Neural cell (in vitro differentiated cells): ENCODE results near the gene SMC3. TPM values are rescaled to one million over a fixed set of nuclear protein-coding genes. Genes with fewer than 3 reads are reported as not detected.

Experiments used
- H2AFZ ChIP-seq: fragments of 200-600, 300-800 bp; sonication (generic), shearing (Covaris generic); 2 replicates; pipeline ENCODE4 v1.6.0; 2014; ENCODE audit warnings: low read depth, mild to moderate bottlenecking, antibody characterized with exemption, low read length, moderate library complexity
- H3F3A ChIP-seq: fragments of 200-600 bp; shearing (Covaris generic); 2 replicates; pipeline ENCODE4 v1.6.1; 2016; ENCODE audit warnings: mild to moderate bottlenecking, moderate library complexity, mixed read lengths, antibody characterized with exemption, low read length; ENCODE audit not compliant: insufficient read depth, poor library complexity, severe bottlenecking
- H3K27ac ChIP-seq: fragments of 200-600, 300-800 bp; sonication (generic), shearing (Covaris generic); 2 replicates; pipeline ENCODE4 v1.5.1; 2014; ENCODE audit warnings: mild to moderate bottlenecking, low read length, moderate library complexity
- H3K27me3 ChIP-seq: fragments of 300-800, 200-600 bp; sonication (generic), shearing (Covaris generic); 2 replicates; pipeline ENCODE4 v1.6.0; 2014; ENCODE audit warnings: mild to moderate bottlenecking, low read depth, low read length, moderate library complexity; ENCODE audit not compliant: insufficient read depth
- H3K36me3 ChIP-seq: fragments of 300-800, 200-600 bp; sonication (generic), shearing (Covaris generic); 2 replicates; pipeline ENCODE4 v1.5.1; 2014; ENCODE audit warnings: mild to moderate bottlenecking, antibody characterized with exemption, low read length, moderate library complexity; ENCODE audit not compliant: insufficient read depth
- H3K4me2 ChIP-seq: fragments of 300-800, 200-600 bp; sonication (generic), shearing (Covaris generic); 2 replicates; pipeline ENCODE4 v1.6.0; 2014; ENCODE audit warnings: mild to moderate bottlenecking, low read length
- H3K4me3 ChIP-seq: fragments of 300-800, 200-600 bp; sonication (generic), shearing (Covaris generic); 2 replicates; pipeline ENCODE4 v1.5.1; 2014; ENCODE audit warnings: mild to moderate bottlenecking, low read length, moderate library complexity
- H3K79me2 ChIP-seq: fragments of 200-600 bp; shearing (Covaris generic); replicated peaks from 2 replicates; pipeline ENCODE4 v1.6.0; 2014; ENCODE audit warnings: mild to moderate bottlenecking, low read length, moderate library complexity; ENCODE audit not compliant: insufficient read depth
- H3K9ac ChIP-seq: fragments of 300-800, 200-600 bp; sonication (generic), shearing (Covaris generic); 2 replicates; pipeline ENCODE4 v1.6.1; 2016; ENCODE audit warnings: mild to moderate bottlenecking, low read length, mixed read lengths
- H3K9me2 ChIP-seq: fragments of 200-600 bp; shearing (Covaris generic); 2 replicates; pipeline ENCODE4 v1.6.1; 2016; ENCODE audit warnings: mild to moderate bottlenecking, low read length, mixed read lengths; ENCODE audit not compliant: insufficient read depth
- H3K9me3 ChIP-seq: fragments of 200-600, 300-800 bp; sonication (generic), shearing (Covaris generic); 2 replicates; pipeline ENCODE4 v1.6.1; 2016; ENCODE audit warnings: mild to moderate bottlenecking, mixed run types, low read length, moderate library complexity, mixed read lengths
- H4K20me1 ChIP-seq: fragments of 200-600 bp; shearing (Covaris generic); 2 replicates; pipeline ENCODE4 v1.6.1; 2016; ENCODE audit warnings: mild to moderate bottlenecking, mixed run types; ENCODE audit not compliant: insufficient read depth
- EP300 ChIP-seq: fragments of 450-650 bp; conservative IDR thresholded peaks from 2 replicates; pipeline ENCODE4 v1.6.1; 2014; ENCODE audit warnings: antibody characterized with exemption, mild to moderate bottlenecking, moderate library complexity; ENCODE audit not compliant: poor library complexity, severe bottlenecking
- EZH2 ChIP-seq: fragments of 200-600, 300-800 bp; shearing (Covaris generic), sonication (generic); IDR thresholded peaks from 2 replicates; pipeline ENCODE4 v1.6.1; 2014; ENCODE audit warnings: antibody characterized with exemption, low read length, borderline replicate concordance, mild to moderate bottlenecking; ENCODE audit not compliant: insufficient read depth, poor library complexity, severe bottlenecking
- MXI1 ChIP-seq: fragments of 450-650 bp; conservative IDR thresholded peaks from 2 replicates; pipeline ENCODE4 v1.6.1; 2014; ENCODE audit warnings: antibody characterized with exemption, mild to moderate bottlenecking; ENCODE audit not compliant: poor library complexity, severe bottlenecking
- POLR2AphosphoS5 ChIP-seq: IDR thresholded peaks from 2 replicates; pipeline ENCODE4 v1.6.1; 2012
- RAD21 ChIP-seq: fragments of 450-650 bp; conservative IDR thresholded peaks from 2 replicates; pipeline ENCODE4 v1.6.1; 2014; ENCODE audit warnings: antibody characterized with exemption, mild to moderate bottlenecking, moderate library complexity
- REST ChIP-seq: IDR thresholded peaks from 2 replicates; pipeline ENCODE4 v1.6.1; 2012; ENCODE audit warnings: borderline replicate concordance
- SMC3 ChIP-seq: fragments of 450-650 bp; conservative IDR thresholded peaks from 2 replicates; pipeline ENCODE4 v1.6.1; 2014; ENCODE audit warnings: antibody characterized with exemption, mild to moderate bottlenecking, moderate library complexity; ENCODE audit not compliant: poor library complexity
- TAF1 ChIP-seq: IDR thresholded peaks from 2 replicates; pipeline ENCODE4 v1.6.1; 2012; ENCODE audit warnings: low read depth
- polyA plus RNA-seq: library from polyadenylated mRNA; depleted of rRNA; stranded (reverse); fragments of >200 nt; gene quantifications from 2 replicates; pipeline ENCODE4 v1.2.3, GENCODE V29; 2014
- TF ChIP-seq, protein P1 (sequence below): fragments of 450-650 bp; IDR thresholded peaks from 2 replicates; pipeline ENCODE4 v1.5.1; 2014; ENCODE audit warnings: antibody characterized with exemption, mild to moderate bottlenecking, moderate library complexity; ENCODE audit not compliant: poor library complexity, severe bottlenecking

Gene SMC3
- polyA plus RNA-seq, 1 donor from 2014 or later, result 67.7 TPM

DNA sequence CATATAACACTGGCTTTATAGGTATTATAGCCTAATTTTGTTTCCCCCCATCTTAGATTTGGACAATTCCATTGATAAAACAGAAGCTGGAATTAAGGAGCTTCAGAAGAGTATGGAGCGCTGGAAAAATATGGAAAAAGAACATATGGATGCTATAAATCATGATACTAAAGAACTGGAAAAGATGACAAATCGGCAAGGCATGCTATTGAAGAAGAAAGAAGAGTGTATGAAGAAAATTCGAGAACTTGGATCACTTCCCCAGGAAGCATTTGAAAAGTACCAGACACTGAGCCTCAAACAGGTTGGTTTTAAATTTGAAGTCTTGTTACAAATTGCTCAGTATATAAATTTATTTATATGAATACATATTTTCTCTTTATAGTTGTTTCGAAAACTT lies 34.1 kb downstream of the SMC3 start:
- TF ChIP-seq RAD21, result no peak
- TF ChIP-seq, protein P1, sequence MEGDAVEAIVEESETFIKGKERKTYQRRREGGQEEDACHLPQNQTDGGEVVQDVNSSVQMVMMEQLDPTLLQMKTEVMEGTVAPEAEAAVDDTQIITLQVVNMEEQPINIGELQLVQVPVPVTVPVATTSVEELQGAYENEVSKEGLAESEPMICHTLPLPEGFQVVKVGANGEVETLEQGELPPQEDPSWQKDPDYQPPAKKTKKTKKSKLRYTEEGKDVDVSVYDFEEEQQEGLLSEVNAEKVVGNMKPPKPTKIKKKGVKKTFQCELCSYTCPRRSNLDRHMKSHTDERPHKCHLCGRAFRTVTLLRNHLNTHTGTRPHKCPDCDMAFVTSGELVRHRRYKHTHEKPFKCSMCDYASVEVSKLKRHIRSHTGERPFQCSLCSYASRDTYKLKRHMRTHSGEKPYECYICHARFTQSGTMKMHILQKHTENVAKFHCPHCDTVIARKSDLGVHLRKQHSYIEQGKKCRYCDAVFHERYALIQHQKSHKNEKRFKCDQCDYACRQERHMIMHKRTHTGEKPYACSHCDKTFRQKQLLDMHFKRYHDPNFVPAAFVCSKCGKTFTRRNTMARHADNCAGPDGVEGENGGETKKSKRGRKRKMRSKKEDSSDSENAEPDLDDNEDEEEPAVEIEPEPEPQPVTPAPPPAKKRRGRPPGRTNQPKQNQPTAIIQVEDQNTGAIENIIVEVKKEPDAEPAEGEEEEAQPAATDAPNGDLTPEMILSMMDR, result no peak
- TF ChIP-seq REST, result no peak
- TF ChIP-seq EP300, result no peak
- no peak for TF ChIP-seq EZH2
- TF ChIP-seq POLR2AphosphoS5, result no peak
- TF ChIP-seq TAF1, result no peak
- no peak for TF ChIP-seq MXI1
- TF ChIP-seq SMC3, result no peak
- H2AFZ ChIP-seq, result no peak overlapping the region
- H3K9me2 ChIP-seq, result no peaks in the 10 kb centered on the region
- H3K27ac ChIP-seq, result no peak overlapping the region
- H3K9ac ChIP-seq, result no peak overlapping the region
- H3K4me2 ChIP-seq, result no peak overlapping the region
- no peaks in the 10 kb centered on the region for H3K9me3 ChIP-seq
- no peaks in the 10 kb centered on the region for H3K27me3 ChIP-seq
- H3K36me3 ChIP-seq, result no peaks in the 10 kb centered on the region
- H4K20me1 ChIP-seq, result no peaks in the 10 kb centered on the region
- no peaks in the 10 kb centered on the region for H3K79me2 ChIP-seq
- no peaks in the 10 kb centered on the region for H3F3A ChIP-seq
- H3K4me3 ChIP-seq, result no peak overlapping the region

DNA sequence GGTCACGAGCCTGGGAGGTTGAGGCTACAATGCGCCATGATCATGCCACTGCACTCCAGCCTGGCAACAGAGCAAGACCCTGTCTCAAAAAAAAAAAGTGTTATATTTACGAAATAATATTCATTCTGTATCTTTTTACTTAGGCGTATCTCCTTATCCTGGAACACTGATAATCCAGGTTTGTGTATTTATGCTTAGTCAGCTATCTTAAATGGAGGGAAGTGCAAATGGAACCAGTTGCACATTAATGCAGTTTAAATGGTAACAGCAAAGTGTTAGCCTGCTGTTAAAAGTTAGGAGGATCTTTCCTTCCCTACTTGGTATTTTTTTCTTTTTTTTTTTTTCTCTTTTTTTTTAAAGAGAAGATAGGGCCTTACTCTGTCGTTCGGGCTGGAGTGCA lies 40.6 kb downstream of the SMC3 start:
- Histone ChIP-seq H3K79me2 (no peaks in the 10 kb centered on the region), H3K9ac (no peak overlapping the region), H3K27me3 (no peaks in the 10 kb centered on the region)

More for the DNA sequence above, 40.6 kb downstream of the SMC3 start:
- H3K4me3 ChIP-seq, result no peak overlapping the region
- no peaks in the 10 kb centered on the region for H3K36me3 ChIP-seq
- TF ChIP-seq EP300, result no peak
- TF ChIP-seq SMC3, result no peak
- no peak for TF ChIP-seq REST
- TF ChIP-seq TAF1, result no peak
- TF ChIP-seq MXI1, result no peak
- TF ChIP-seq, protein P1, result no peak
- no peak for TF ChIP-seq RAD21
- TF ChIP-seq EZH2, result no peak
- no peak for TF ChIP-seq POLR2AphosphoS5
- H3K9me3 ChIP-seq, result no peaks in the 10 kb centered on the region
- no peak overlapping the region for H3K27ac ChIP-seq
- H4K20me1 ChIP-seq, result no peaks in the 10 kb centered on the region
- H3F3A ChIP-seq, result no peaks in the 10 kb centered on the region
- H2AFZ ChIP-seq, result no peak overlapping the region
- no peak overlapping the region for H3K4me2 ChIP-seq
- H3K9me2 ChIP-seq, result no peaks in the 10 kb centered on the region
